ENCODE measurements around the gene VSTM1. TPM values are rescaled to one million over a fixed set of nuclear protein-coding genes. Genes with fewer than 3 reads are reported as not detected.

Gene VSTM1
- total RNA-seq, 1 experiment from 2014 or later, result not detected

GRCh38 chr19:53992815-53993214 lies 70.9 kb downstream of the VSTM1 start:
- H2AFZ ChIP-seq (ENCODE audit: low read length), result no peak overlapping the region
- H3K79me2 ChIP-seq (ENCODE audit: low read length), result no peaks in the 10 kb centered on the region
- H3K9me3 ChIP-seq (ENCODE audit: low read length), result no peaks in the 10 kb centered on the region
- H3F3A ChIP-seq (ENCODE audit: low read length, unreplicated experiment), result no peaks in the 10 kb centered on the region
- DNase-seq (no peak), ATAC-seq (no peak)
- TF ChIP-seq CTCF (conservative IDR thresholded peaks at IDR 0.05; ENCODE audit: low read depth, low read length) (no peak), EZH2phosphoT487 (IDR thresholded peaks at IDR 0.05; ENCODE audit: borderline replicate concordance, low read length) (no peak), EZH2 (IDR thresholded peaks at IDR 0.05; ENCODE audit: low read length, unreplicated experiment) (no peak)
- H3K27ac ChIP-seq (ENCODE audit: low read length), result no peak overlapping the region
- H3K36me3 ChIP-seq (ENCODE audit: low read depth, low read length), result no peaks in the 10 kb centered on the region
- H3K4me2 ChIP-seq (ENCODE audit: low read length), result no peak overlapping the region
- no peaks in the 10 kb centered on the region for H4K20me1 ChIP-seq (ENCODE audit: low read length)
- no TSS peak for BruUV-seq (replicated peaks)
- ChIA-PET CTCF (interaction anchor here (0.5 kb wide), 1 partner anchor 30 kb away, joined by 3 read pairs; no protein-coding TSS in a partner anchor), POLR2A (ENCODE audit: unreplicated experiment) (interaction anchor here (0.7 kb wide), 1 partner anchor 332 kb away, joined by 3 read pairs; no protein-coding TSS in a partner anchor)
- no peaks in the 10 kb centered on the region; the same call in 1 of the 2 replicates for H3K27me3 ChIP-seq (ENCODE audit: low read length)
- 0 out of 2 replicates have a peak, but pooled peaks cover 3% of the 10 kb centered on the region for H3K4me1 ChIP-seq (ENCODE audit: insufficient read depth, low read length)
- H3K4me3 ChIP-seq (ENCODE audit: low read length), result no peak overlapping the region
- no peaks in the 10 kb centered on the region for H3K9me2 ChIP-seq (replicated peaks; ENCODE audit: low read length)
- intact Hi-C loops (cut with micrococcal nuclease), result no loop called here
- no peak overlapping the region for H3K9ac ChIP-seq (ENCODE audit: low read length)

- Histone ChIP-seq H3K36me3 (ENCODE audit: low read depth, low read length) (no peaks in the 10 kb centered on the region), H3K4me1 (ENCODE audit: insufficient read depth, low read length) (0 out of 2 replicates have a peak, but pooled peaks cover 3% of the 10 kb centered on the region), H3K27me3 (ENCODE audit: low read length) (no peaks in the 10 kb centered on the region), H3K4me3 (ENCODE audit: low read length) (no peak overlapping the region), H3F3A (ENCODE audit: low read length, unreplicated experiment) (no peaks in the 10 kb centered on the region), H3K9me2 (replicated peaks; ENCODE audit: low read length) (no peaks in the 10 kb centered on the region), H3K4me2 (ENCODE audit: low read length) (no peak overlapping the region), H3K27ac (ENCODE audit: low read length) (no peak overlapping the region), H2AFZ (ENCODE audit: low read length) (no peak overlapping the region), H4K20me1 (ENCODE audit: low read length) (no peaks in the 10 kb centered on the region), H3K79me2 (ENCODE audit: low read length) (no peaks in the 10 kb centered on the region), H3K9ac (ENCODE audit: low read length) (no peak overlapping the region), H3K9me3 (ENCODE audit: low read length) (no peaks in the 10 kb centered on the region)
- DNase-seq, result no peak
- POLR2A ChIA-PET (ENCODE audit: unreplicated experiment), result interaction anchor here (0.7 kb wide), 1 partner anchor 331 kb away, joined by 3 read pairs; no protein-coding TSS in a partner anchor
- CTCF ChIA-PET, result no interaction called here
- no peak for ATAC-seq
- no peak for TF ChIP-seq EZH2 (IDR thresholded peaks at IDR 0.05; ENCODE audit: low read length, unreplicated experiment)
- no peak for TF ChIP-seq EZH2phosphoT487 (IDR thresholded peaks at IDR 0.05; ENCODE audit: borderline replicate concordance, low read length)
- no peak for TF ChIP-seq CTCF (conservative IDR thresholded peaks at IDR 0.05; ENCODE audit: low read depth, low read length)
- intact Hi-C loops (cut with micrococcal nuclease), result no loop called here
- BruUV-seq (replicated peaks), result no TSS peak
Observed at GRCh38 chr19:53992211-53992610, 71.5 kb downstream of the VSTM1 start.

Measured in PC-3 (cell line).